Suppressor macrophage treated with lipopolysaccharide for 4 hours (primary cell): ENCODE results near the gene ATP8B1.
A peak's percentile ranks its signal among the peaks of the same experiment; 100 is the strongest.
"Not testable (repeated sequence)": the region's sequence is repeated elsewhere in the genome, so short reads cannot be mapped to it uniquely, and the experiment has no call there.

Source experiments
- DNase-seq: peaks from one replicate; pipeline ENCODE4 v3.0.0-alpha.2; 2020

Gene ATP8B1

DNA sequence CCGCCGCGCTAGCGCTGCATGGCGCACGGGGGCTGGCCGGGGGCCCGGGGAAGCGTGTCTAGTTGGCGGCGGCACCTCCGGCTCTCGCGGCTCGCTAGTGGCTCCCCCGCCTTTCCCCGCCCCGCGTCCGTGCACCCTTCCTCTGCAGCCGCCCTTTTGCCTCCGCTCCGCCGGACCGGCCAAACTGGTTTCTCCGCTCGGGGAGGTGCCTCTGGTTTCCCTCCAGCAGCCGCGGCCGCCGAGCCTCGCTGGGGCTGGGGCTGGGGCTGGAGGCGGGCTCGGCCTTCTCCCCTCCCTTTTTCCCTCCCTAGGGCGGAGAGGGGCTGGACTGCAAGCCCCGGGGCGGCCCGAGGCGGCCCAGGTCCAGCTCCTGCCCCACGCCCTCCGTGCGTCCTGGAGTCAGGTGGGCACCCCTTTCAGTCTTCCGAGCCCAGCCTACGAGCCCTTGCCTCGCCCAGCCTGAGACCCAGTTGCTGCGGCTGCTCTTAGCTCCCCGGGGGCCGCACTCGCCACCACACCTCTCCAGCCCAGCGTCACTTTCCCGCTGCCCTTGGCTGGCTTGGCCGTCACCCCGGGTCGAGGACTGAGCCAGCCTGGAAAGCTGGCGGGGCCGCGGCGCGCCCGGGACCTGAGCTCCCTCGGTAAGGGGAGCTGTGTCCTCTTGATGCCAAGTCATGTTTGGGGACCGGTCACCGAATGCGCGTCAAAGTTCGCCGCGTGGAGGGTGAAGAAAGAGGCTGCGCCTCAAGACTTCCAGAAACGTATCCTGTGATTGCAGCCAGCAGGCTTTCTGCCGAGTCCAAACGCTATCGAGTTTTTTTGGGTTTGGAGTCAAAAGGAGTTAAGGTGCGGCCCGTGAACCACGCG is at the start of gene ATP8B1:
Gene ATP8B1, minus strand, starts transcription at position 213 of the 867 bp plus-strand sequence. CDS start 71,508 bp downstream, outside the sequence.
- DNase-seq = peak; percentile 55

- no peak for DNase-seq
Observed at GRCh38 chr18:57850063-57850462, 46.9 kb upstream of the ATP8B1 start.

DNA sequence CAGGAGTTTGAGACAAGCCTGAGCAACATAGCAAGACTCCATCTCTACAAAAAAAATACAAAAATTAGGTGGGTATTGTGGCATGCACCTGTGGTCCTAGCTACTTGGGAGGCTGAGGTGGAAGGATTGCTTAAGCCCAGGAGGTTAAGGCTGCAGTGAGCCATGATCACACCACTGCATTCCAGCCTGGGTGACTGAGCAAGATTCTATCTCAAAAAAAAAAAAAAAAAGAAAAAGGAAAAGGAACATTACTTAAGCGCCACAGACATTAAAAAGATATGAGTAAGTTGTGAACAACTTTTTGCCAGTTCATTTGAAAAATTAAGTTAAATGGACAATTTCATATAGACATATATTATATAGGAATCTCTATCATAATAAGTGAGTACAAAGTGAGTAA is 45.3 kb upstream of the ATP8B1 start:
- DNase-seq = not testable (repeated sequence)

- not testable (repeated sequence) for DNase-seq
Observed at GRCh38 chr18:57847431-57847830, 44.3 kb upstream of the ATP8B1 start.

DNA sequence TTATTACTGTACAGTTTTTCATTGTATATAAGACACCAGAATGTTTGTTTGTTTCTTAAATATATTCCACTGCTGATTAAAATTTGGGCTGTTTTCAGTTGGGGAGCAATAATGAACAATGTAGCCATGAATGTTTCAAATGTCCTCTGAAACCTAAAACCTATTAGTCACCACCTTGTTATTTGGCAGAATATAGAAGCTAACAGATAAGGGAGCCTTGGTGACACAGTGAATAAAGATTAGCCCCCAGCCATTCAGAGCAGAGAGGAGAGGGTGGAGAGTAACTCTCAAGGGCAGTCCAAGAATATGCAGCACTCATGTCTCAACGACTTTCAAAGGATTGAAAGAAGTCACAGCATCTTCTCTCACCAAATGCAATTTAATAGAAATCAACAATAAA is 43.1 kb upstream of the ATP8B1 start:
- DNase-seq = no peak

DNA sequence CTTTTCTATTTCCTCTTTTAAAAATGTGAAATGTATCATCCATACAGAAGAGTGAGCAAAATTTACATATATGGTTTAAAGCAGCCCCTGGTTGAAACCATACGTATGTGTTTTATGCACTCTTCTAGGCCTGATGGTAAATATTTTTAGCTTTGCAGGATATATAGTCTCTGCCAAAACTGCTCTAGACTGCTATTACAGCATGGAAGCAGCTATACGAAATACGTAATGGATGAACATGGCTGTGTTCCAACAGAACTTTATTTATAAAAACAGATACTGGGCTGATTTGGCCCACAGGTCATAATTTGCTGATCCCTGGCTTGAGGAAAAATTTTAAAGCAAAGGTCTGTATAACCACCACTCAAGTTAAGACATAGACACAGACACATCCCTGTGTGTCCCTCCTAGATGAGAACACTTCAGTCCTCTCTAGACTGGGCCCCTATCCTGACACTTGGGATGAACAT is 42.5 kb upstream of the ATP8B1 start:
- no peak for DNase-seq

- no peak for DNase-seq
Observed at GRCh38 chr18:57844319-57844718, 41.2 kb upstream of the ATP8B1 start.

DNA sequence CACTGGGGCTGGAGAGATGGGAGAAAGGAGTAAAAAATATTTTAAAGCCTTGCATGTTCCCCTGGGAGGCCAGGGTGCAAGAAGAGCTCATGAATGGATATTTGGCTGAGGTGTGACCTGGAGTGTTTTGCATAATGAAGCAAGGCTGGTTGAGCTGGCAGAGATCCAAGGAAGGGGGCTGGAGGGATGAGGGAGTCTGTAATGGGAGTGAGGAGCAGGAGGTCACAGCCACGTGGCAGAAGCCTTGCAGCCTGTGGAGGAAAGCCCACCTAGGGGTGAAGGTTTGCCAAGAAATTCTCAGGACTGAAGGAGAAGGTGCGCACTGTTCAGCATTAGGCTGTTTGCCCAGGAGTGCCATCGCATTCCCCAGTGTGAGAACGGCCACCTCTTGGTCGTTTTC is 40.3 kb upstream of the ATP8B1 start:
- no peak for DNase-seq

GRCh38 chr18:57841568-57841967 is 38.5 kb upstream of the ATP8B1 start:
- DNase-seq = no peak

DNA sequence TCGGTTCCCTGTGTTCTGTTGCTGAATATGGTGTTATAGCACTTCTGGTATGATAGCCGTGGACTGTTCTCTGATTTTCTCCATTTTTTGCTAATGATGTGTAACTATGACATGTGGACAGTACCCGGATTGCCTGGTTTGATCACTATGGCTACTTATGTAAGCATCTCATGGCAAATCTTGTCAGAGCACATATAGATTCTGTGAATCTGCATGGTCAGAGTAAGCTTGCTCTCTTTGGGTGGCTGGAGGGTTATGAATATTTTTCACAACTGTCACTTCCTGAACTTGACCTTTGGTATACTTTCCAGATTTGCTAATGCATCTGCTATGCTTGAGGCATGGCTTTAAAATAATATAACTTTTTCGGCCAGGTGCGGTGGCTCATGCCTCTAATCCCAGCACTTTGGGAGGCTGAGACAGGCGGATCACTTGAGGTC is 36.8 kb upstream of the ATP8B1 start:
- no peak for DNase-seq

- DNase-seq = peak; percentile 64
Observed at GRCh38 chr18:57837917-57838548, 34.9 kb upstream of the ATP8B1 start.

DNA sequence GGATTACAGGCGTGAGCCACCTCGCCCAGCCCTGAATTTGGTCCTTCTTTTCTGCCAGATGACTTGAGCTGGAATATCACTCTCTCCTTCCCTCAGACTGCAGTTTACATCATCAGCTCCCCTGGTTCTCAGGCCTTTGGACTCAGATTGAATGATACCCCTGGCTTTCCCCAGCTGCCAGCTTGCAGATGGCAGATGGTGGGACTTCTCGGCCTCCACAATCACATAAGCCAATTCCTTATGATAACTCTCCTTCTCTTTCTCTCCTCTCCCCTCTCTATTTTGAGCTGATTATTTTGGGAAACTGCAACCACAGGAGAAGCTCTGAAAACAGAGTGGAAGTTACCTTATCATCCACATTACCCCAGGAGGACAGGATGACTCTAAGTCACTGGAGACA is 33.4 kb upstream of the ATP8B1 start:
- DNase-seq = no peak

GRCh38 chr18:57835904-57836303 is 32.8 kb upstream of the ATP8B1 start:
- DNase-seq = no peak

- no peak for DNase-seq
Observed at GRCh38 chr18:57834616-57835015, 31.5 kb upstream of the ATP8B1 start.

- peak; percentile 71 for DNase-seq
Observed at GRCh38 chr18:57833441-57834101, 30.5 kb upstream of the ATP8B1 start.

GRCh38 chr18:57832730-57833129 is 29.6 kb upstream of the ATP8B1 start:
- no peak for DNase-seq

GRCh38 chr18:57831597-57832377 is 28.7 kb upstream of the ATP8B1 start:
- peak; percentile 23 for DNase-seq

DNA sequence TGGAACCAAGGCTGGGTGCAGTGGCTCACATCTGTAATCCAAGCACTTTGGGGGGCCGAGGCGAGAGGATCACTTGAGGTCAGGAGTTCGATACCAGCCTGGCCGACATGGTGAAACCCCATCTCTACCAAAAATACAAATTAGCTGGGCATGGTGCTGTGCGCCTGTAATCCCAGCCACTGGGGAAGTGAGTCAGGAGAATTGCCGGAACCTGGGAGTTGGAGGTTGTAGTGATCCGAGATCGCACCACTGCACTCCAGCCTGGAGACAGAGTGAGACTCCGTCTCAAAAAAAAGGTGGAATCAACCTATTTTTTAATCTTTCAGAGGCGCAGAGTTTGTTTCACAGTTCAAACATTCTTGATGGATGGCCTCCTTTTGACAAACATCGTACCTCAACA is 24.5 kb upstream of the ATP8B1 start:
- DNase-seq = no peak

DNA sequence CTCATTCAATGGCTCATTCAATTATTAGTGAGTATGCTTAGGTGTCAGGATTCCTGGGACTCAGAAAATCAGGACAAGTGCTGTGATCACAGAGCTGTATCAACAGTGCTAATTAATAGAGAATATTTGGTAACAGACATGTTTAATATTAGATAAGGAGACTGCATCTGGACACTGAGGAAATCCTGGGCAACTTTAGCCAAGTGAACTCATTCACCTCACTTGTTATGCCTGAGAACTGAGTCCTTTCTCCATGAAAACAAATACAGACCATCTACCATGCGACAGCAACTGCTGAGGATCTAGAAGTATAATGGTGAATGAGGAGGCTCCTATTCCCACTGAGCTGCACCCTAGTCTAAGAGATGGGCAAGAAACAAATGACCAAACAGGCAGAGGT is 23.1 kb upstream of the ATP8B1 start:
- DNase-seq = no peak

DNA sequence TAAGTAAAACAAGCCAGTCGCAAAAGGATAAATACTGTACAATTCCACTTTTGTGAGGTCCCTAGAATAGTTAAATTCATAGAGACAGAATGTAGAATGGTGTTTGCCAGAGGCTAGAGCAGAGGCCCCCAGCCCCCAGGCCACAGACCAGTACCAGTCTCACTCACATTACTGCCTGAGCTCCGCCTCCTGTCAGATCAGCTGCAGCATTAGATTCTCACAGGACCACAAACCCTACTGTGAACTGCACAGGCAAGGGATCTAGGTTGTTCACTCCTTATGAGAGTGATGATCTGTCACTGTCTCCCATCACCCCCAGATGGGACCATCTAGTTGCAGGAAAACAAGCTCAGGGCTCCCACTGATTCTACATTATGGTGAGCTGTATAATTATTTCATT is 17.5 kb upstream of the ATP8B1 start:
- DNase-seq = not testable (repeated sequence)

- DNase-seq = peak; percentile 81
Observed at GRCh38 chr18:57819671-57820460, 16.8 kb upstream of the ATP8B1 start.

- DNase-seq = no peak
Observed at GRCh38 chr18:57819119-57819518, 16.0 kb upstream of the ATP8B1 start.
